Measurements from ENCODE around the gene SURF4. TPM values are rescaled to one million over a fixed set of nuclear protein-coding genes. Genes with fewer than 3 reads are reported as not detected.

SURF4 gene
- total RNA-seq (100 to 1,000 TPM; 196 to 386 TPM), polyA plus RNA-seq (100 to 1,000 TPM; 142 to 238 TPM)

- Histone ChIP-seq H3K9me3 (ENCODE audit: control insufficient read depth in 4 of 4, low read length in 3 of 4) (no peaks in the 10 kb centered on the region), H3K4me1 (ENCODE audit: control insufficient read depth in 4 of 4, insufficient read depth in 4 of 4, low read length in 3 of 4) (peaks cover 17 to 44% (median 33%) of the 10 kb centered on the region in 4 donors)
- WGBS = under 1% methylated on average over 120 of the region's 120 CpGs
Measured at GRCh38 chr9:133375724-133376654, at the start of gene SURF4, which contains the start of gene STKLD1. SURF4 (minus strand) TSS chr9:133376060; CDS start chr9:133375969, 91 bp downstream. STKLD1 (plus strand) TSS chr9:133376366; CDS start chr9:133376474, 108 bp downstream.

GRCh38 chr9:133425049-133425632, 49.3 kb upstream of the SURF4 start:
- no peak overlapping the region for H3K9ac ChIP-seq (ENCODE audit: low read depth in 1 of 2, low read length in 2 of 2)
- no peak for DNase-seq (ENCODE audit: low spot score)
- no peaks in the 10 kb centered on the region for H3K36me3 ChIP-seq (ENCODE audit: control insufficient read depth in 4 of 4, insufficient read depth in 3 of 4, low read depth in 1 of 4, low read length in 3 of 4)
- peaks cover 0 to 8% (median 4%) of the 10 kb centered on the region in 4 donors for H3K4me1 ChIP-seq (ENCODE audit: control insufficient read depth in 4 of 4, insufficient read depth in 4 of 4, low read length in 3 of 4)
- TF ChIP-seq JUND (IDR thresholded peaks at IDR 0.05) (no peak), TAF1 (conservative IDR thresholded peaks at IDR 0.05) (no peak), RXRA (IDR thresholded peaks at IDR 0.05) (no peak), CTCF (IDR thresholded peaks at IDR 0.05; ENCODE audit: low read depth, low read length, missing input control) (no peak), GABPA (IDR thresholded peaks at IDR 0.05 in 1 of 2, conservative IDR thresholded peaks at IDR 0.05 in 1 of 2) (no peak), HNF4A (conservative IDR thresholded peaks at IDR 0.05) (no peak), EGR1 (IDR thresholded peaks at IDR 0.05; ENCODE audit: low read depth in 2 of 2) (no peak)
- no peak overlapping the region for H3K4me3 ChIP-seq (ENCODE audit: low read depth in 1 of 3, low read length in 3 of 3)
- no peak overlapping the region for H3K27ac ChIP-seq (ENCODE audit: low read depth in 1 of 2, low read length in 2 of 2)
- no peaks in the 10 kb centered on the region for H3K27me3 ChIP-seq (ENCODE audit: control insufficient read depth in 4 of 4, insufficient read depth in 4 of 4, low read length in 3 of 4)
- WGBS = 90% methylated on average over 22 of the region's 22 CpGs
- no peaks in the 10 kb centered on the region for H3K9me3 ChIP-seq (ENCODE audit: control insufficient read depth in 4 of 4, low read length in 3 of 4)

More at GRCh38 chr9:133375724-133376654, at the start of gene SURF4, which contains the start of gene STKLD1:
- TF ChIP-seq GABPA (IDR thresholded peaks at IDR 0.05 in 1 of 2, conservative IDR thresholded peaks at IDR 0.05 in 1 of 2) (peak in 1 of 2 donors; percentile 60), TAF1 (conservative IDR thresholded peaks at IDR 0.05) (no peak), ZBTB33 (IDR thresholded peaks at IDR 0.05) (no peak), FOXA1 (IDR thresholded peaks at IDR 0.05) (no peak)
- peak; percentile 99 for DNase-seq (ENCODE audit: low spot score)
- Histone ChIP-seq H3K36me3 (ENCODE audit: control insufficient read depth in 4 of 4, insufficient read depth in 3 of 4, low read depth in 1 of 4, low read length in 3 of 4) (peaks cover 0 to 4% (median 2%) of the 10 kb centered on the region in 4 donors), H3K27ac (ENCODE audit: low read depth in 1 of 2, low read length in 2 of 2) (peak within 1 kb of the TSS; percentile 94), H3K27me3 (ENCODE audit: control insufficient read depth in 4 of 4, insufficient read depth in 4 of 4, low read length in 3 of 4) (no peaks in the 10 kb centered on the region), H3K4me3 (ENCODE audit: low read depth in 1 of 3, low read length in 3 of 3) (peak within 1 kb of the TSS; percentile 75 to 97 (median 96)), H3K9ac (ENCODE audit: low read depth in 1 of 2, low read length in 2 of 2) (peak within 1 kb of the TSS; percentile 92 to 99)

GRCh38 chr9:133424187-133424586, 48.3 kb upstream of the SURF4 start:
- H3K4me3 ChIP-seq (ENCODE audit: low read depth in 1 of 3, low read length in 3 of 3) = no peak overlapping the region
- 90% methylated on average over 12 of the region's 12 CpGs for WGBS
- H3K27ac ChIP-seq (ENCODE audit: low read depth in 1 of 2, low read length in 2 of 2) = peak overlapping the region in 1 of 2 donors; percentile 14
- H3K36me3 ChIP-seq (ENCODE audit: control insufficient read depth in 4 of 4, insufficient read depth in 3 of 4, low read depth in 1 of 4, low read length in 3 of 4) = no peaks in the 10 kb centered on the region
- no peaks in the 10 kb centered on the region for H3K27me3 ChIP-seq (ENCODE audit: control insufficient read depth in 4 of 4, insufficient read depth in 4 of 4, low read length in 3 of 4)
- H3K9me3 ChIP-seq (ENCODE audit: control insufficient read depth in 4 of 4, low read length in 3 of 4) = no peaks in the 10 kb centered on the region
- peaks cover 0 to 5% (median 4%) of the 10 kb centered on the region in 4 donors for H3K4me1 ChIP-seq (ENCODE audit: control insufficient read depth in 4 of 4, insufficient read depth in 4 of 4, low read length in 3 of 4)
- no peak overlapping the region for H3K9ac ChIP-seq (ENCODE audit: low read depth in 1 of 2, low read length in 2 of 2)
- DNase-seq (ENCODE audit: low spot score) = no peak
- TF ChIP-seq ATF3 (IDR thresholded peaks at IDR 0.05) (no peak), MAX (IDR thresholded peaks at IDR 0.05) (no peak), FOXA2 (IDR thresholded peaks at IDR 0.05) (no peak), SP1 (IDR thresholded peaks at IDR 0.05) (no peak), RXRA (IDR thresholded peaks at IDR 0.05) (no peak), RAD21 (IDR thresholded peaks at IDR 0.05) (no peak), CTCF (IDR thresholded peaks at IDR 0.05; ENCODE audit: low read depth, low read length, missing input control) (no peak), ZBTB33 (IDR thresholded peaks at IDR 0.05) (no peak)
